Measurements from ENCODE around the gene GJD3. TPM values are rescaled to one million over a fixed set of nuclear protein-coding genes. Genes with fewer than 3 reads are reported as not detected.

Gene GJD3
- total RNA-seq, 1 donor from 2014 or later: 0.32 TPM

DNA sequence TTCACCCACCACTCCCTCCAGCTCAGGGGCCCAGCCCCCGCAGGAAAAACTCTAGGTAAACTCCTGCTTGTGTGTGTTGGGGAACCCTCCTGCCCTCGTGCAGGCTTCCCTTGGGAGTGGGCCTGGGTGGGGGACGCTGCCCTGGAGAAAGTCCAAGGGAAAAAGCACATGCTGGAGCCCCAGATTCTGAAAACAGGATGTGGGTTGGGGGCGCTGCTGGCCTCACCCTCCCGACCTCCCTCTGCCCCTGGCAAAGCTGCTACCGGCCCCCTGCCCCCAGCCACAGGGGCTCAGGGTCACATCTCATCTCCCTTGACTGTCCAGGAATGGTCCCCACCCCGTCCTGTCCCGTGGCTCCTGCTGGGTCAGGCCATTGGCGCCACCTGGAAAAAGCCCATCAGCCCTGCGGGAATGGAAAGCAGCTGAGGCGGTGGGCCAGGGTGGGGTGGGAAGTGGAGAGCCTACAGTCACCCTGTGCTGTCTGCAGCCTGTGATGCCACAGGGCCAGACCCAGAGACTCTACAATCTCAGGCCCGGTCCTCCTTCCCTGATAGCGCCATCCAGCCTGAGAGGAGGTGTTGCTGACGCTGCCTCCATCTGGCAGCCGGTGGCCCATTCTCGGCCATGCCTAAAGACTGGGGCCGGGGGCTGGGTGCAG lies 2.5 kb upstream of the GJD3 start:
- H3K4me3 Mint-ChIP-seq (ENCODE audit: unreplicated experiment): no peak overlapping the region
- H3K9me3 Mint-ChIP-seq (ENCODE audit: low read depth): no peaks in the 10 kb centered on the region
- DNase-seq (ENCODE audit: low spot score): peak; percentile 60
- peaks cover 10% of the 10 kb centered on the region for H3K4me1 Mint-ChIP-seq (ENCODE audit: low read depth)
- H3K27me3 Mint-ChIP-seq (ENCODE audit: low read depth): no peaks in the 10 kb centered on the region
- TF ChIP-seq, protein P1, sequence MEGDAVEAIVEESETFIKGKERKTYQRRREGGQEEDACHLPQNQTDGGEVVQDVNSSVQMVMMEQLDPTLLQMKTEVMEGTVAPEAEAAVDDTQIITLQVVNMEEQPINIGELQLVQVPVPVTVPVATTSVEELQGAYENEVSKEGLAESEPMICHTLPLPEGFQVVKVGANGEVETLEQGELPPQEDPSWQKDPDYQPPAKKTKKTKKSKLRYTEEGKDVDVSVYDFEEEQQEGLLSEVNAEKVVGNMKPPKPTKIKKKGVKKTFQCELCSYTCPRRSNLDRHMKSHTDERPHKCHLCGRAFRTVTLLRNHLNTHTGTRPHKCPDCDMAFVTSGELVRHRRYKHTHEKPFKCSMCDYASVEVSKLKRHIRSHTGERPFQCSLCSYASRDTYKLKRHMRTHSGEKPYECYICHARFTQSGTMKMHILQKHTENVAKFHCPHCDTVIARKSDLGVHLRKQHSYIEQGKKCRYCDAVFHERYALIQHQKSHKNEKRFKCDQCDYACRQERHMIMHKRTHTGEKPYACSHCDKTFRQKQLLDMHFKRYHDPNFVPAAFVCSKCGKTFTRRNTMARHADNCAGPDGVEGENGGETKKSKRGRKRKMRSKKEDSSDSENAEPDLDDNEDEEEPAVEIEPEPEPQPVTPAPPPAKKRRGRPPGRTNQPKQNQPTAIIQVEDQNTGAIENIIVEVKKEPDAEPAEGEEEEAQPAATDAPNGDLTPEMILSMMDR (IDR thresholded peaks at IDR 0.05): no peak
- H3K36me3 Mint-ChIP-seq (ENCODE audit: low read depth): no peaks in the 10 kb centered on the region
- no peak overlapping the region for H3K27ac Mint-ChIP-seq (ENCODE audit: unreplicated experiment)

DNA sequence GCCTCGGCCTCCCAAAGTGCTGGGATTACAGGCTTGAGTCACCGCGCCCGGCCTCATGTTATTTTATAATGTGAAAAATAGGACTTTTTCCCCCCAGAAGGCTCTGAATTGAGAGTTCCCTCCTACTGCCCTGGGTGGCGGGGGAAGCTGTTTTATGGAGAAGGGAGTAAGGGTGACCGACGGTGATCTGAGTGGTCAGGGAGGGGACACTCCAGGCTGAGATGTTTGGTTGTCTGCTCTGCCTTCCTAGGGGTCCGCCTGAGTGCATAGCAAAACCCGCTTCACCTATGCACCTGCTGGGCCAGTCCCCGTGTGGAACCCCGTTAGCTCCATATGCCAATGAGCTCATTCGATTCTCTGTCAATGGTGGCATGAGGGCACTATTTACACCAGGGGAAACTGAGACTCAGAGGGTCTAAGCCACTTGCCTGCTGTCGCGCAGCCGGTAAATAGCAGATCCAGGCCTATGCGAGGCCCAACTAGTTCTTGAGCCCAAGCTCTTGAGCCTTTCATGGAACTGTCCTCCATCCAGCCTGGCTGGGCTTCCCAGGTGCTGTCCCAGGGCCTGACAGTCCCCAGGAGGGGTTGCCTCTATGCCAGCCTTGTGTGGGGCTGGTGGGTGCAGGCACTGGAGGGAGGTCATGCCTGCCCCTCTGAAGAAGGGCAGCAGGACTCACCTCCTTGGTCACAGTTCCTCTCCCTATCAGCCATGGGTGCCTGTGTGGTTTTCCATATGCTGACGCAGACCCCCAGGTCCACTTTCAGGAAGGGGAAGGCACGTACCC lies 1.7 kb upstream of the GJD3 start:
- TF ChIP-seq, protein P1 (IDR thresholded peaks at IDR 0.05): no peak
- Mint-ChIP-seq H3K4me3 (ENCODE audit: unreplicated experiment) (no peak overlapping the region), H3K9me3 (ENCODE audit: low read depth) (no peaks in the 10 kb centered on the region), H3K27ac (ENCODE audit: unreplicated experiment) (no peak overlapping the region), H3K36me3 (ENCODE audit: low read depth) (no peaks in the 10 kb centered on the region), H3K4me1 (ENCODE audit: low read depth) (peaks cover 10% of the 10 kb centered on the region), H3K27me3 (ENCODE audit: low read depth) (no peaks in the 10 kb centered on the region)
- peak; percentile 68 for DNase-seq (ENCODE audit: low spot score)

DNA sequence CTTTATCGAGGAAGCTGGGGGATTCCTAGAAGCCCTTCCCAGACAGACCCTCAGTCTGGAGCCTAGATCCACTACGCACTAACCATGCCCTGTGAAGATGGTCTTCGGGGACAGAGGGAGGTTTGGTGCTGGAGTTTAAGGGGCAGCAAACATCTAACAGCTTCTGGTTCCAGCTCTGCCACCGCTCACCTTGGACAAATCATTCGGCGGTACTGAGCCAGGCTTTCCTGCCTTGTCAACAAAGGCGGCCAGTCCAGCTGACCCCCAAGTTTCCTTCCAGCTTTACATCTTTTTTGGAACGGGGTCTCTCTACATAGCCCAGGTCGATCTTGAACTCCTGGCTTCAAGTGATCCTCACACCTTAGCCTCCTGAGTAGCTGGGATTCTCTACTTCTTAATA lies 369 bp upstream of the GJD3 start:
- H3K27ac Mint-ChIP-seq (ENCODE audit: unreplicated experiment): no peak overlapping the region
- H3K27me3 Mint-ChIP-seq (ENCODE audit: low read depth): no peaks in the 10 kb centered on the region
- H3K4me1 Mint-ChIP-seq (ENCODE audit: low read depth): peaks cover 10% of the 10 kb centered on the region
- peak; percentile 12 for DNase-seq (ENCODE audit: low spot score)
- H3K4me3 Mint-ChIP-seq (ENCODE audit: unreplicated experiment): peak overlapping the region; percentile 36
- H3K36me3 Mint-ChIP-seq (ENCODE audit: low read depth): no peaks in the 10 kb centered on the region
- TF ChIP-seq, protein P1 (IDR thresholded peaks at IDR 0.05): no peak
- no peaks in the 10 kb centered on the region for H3K9me3 Mint-ChIP-seq (ENCODE audit: low read depth)

DNA sequence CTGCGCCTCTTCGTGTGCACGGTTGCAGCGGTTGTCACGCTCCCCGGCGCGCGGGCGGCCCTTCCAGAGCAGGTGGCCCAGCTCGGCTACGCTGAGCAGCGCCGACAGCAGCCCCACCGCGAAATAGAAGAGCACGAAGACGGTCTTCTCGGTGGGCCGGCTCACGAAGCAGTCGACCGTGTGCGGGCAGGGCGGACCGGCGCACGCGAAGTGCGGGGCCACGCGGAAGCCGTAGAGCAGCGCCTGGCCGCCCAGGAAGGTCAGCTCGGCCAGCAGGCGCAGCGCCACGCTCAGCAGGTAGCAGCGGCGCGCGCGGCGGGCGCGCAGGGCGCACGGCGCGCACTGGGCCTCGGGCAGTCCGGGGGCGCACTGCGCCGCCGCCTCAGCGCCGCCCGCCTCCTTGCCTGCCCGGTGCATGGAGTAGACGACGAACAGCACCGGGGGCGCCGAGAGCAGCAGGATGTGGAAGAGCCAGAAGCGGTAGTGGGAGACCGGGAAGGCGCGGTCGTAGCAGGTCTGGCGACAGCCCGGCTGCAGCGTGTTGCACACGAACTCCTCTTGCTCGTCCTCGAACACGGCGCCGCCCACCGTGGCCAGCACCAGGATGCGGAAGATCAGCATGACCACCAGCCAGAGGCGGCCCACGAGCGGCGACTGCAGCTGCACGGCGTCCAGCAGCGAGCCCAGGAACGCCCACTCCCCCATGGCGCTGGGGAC lies 1.3 kb downstream of the GJD3 start:
- DNase-seq (ENCODE audit: low spot score): peak; percentile 90
- H3K27me3 Mint-ChIP-seq (ENCODE audit: low read depth): no peaks in the 10 kb centered on the region
- H3K4me3 Mint-ChIP-seq (ENCODE audit: unreplicated experiment): peak overlapping the region; percentile 75
- peaks cover 14% of the 10 kb centered on the region for H3K4me1 Mint-ChIP-seq (ENCODE audit: low read depth)
- H3K27ac Mint-ChIP-seq (ENCODE audit: unreplicated experiment): peak overlapping the region; percentile 13
- H3K9me3 Mint-ChIP-seq (ENCODE audit: low read depth): no peaks in the 10 kb centered on the region
- TF ChIP-seq, protein P1 (IDR thresholded peaks at IDR 0.05): no peak
- H3K36me3 Mint-ChIP-seq (ENCODE audit: low read depth): no peaks in the 10 kb centered on the region

DNA sequence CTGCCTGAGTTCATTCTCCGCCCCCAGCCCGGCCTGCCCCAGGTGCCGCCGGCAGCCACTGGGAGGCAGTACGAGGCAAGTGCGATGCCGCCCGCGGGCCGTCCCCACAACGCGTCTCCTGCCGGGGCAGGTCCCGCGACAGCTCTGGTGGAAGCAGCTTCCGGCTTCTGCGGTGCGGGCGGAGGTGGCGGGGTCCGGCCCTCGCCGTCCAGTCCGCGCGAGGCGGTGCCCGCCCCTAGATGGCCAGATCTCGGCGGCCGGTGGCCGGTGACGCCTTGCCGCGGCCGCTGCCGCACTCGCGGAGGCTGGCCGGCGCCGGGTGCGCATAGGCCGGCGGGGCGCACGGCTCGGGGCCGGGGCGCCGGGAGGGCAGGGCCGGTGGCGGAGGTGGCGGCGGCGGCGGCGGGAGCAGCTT lies 1.8 kb downstream of the GJD3 start:
- TF ChIP-seq, protein P1 (IDR thresholded peaks at IDR 0.05): peak; percentile 87
- Mint-ChIP-seq H3K4me1 (ENCODE audit: low read depth) (peaks cover 17% of the 10 kb centered on the region), H3K27ac (ENCODE audit: unreplicated experiment) (no peak overlapping the region), H3K4me3 (ENCODE audit: unreplicated experiment) (peak overlapping the region; percentile 75), H3K9me3 (ENCODE audit: low read depth) (no peaks in the 10 kb centered on the region), H3K27me3 (ENCODE audit: low read depth) (no peaks in the 10 kb centered on the region), H3K36me3 (ENCODE audit: low read depth) (no peaks in the 10 kb centered on the region)
- no peak for DNase-seq (ENCODE audit: low spot score)
